DND-41 (cell line): ENCODE data around the gene PCDHGA9.

Experiments
- ATAC-seq: fragments of 200-7000 bp; cut with Tn5 transposase; 3 replicates; pipeline ENCODE4 v1.9.1; 2021; ENCODE audit warnings: low read depth; ENCODE audit not compliant: insufficient read depth
- DNase-seq: peaks from one replicate; pipeline ENCODE4 v3.0.0-alpha.2; 2020
- H2AFZ ChIP-seq: 2 replicates; pipeline ENCODE4 v1.6.0; 2012; ENCODE audit warnings: low read depth, low read length
- H3K27ac ChIP-seq: 2 replicates; pipeline ENCODE4 v1.5.1; 2012; ENCODE audit warnings: low read length, inconsistent platforms
- H3K27me3 ChIP-seq: fragments of 200-600 bp; sonication (generic); 2 replicates; pipeline ENCODE4 v1.6.0; 2012; ENCODE audit warnings: low read length, mild to moderate bottlenecking, inconsistent platforms; ENCODE audit not compliant: insufficient read depth, poor library complexity
- H3K36me3 ChIP-seq: 2 replicates; pipeline ENCODE4 v1.5.1; 2012; ENCODE audit warnings: low read length, inconsistent platforms; ENCODE audit not compliant: insufficient read depth
- H3K4me1 ChIP-seq: 2 replicates; pipeline ENCODE4 v1.5.1; 2012; ENCODE audit warnings: mild to moderate bottlenecking, low read length; ENCODE audit not compliant: insufficient read depth
- H3K4me2 ChIP-seq: 2 replicates; pipeline ENCODE4 v1.6.0; 2012; ENCODE audit warnings: mild to moderate bottlenecking, moderate library complexity, low read length, inconsistent platforms; ENCODE audit not compliant: insufficient read depth
- H3K4me3 ChIP-seq, 2 experiments: fragments of 200-600 bp in 1 of 2; shearing (Covaris generic) in 1 of 2; 2 replicates each; pipeline ENCODE4 v1.5.1; 2012 to 2016; ENCODE audit warnings: inconsistent platforms in 2 of 2, low read length in 2 of 2, mild to moderate bottlenecking in 2 of 2, low read depth in 1 of 2, moderate library complexity in 1 of 2
- H3K79me2 ChIP-seq: 2 replicates; pipeline ENCODE4 v1.6.0; 2012; ENCODE audit warnings: low read length, inconsistent platforms; ENCODE audit not compliant: insufficient read depth
- H3K9ac ChIP-seq: 2 replicates; pipeline ENCODE4 v1.6.0; 2012; ENCODE audit warnings: low read depth, mild to moderate bottlenecking, inconsistent platforms, low read length, moderate library complexity
- H3K9me3 ChIP-seq: 2 replicates; pipeline ENCODE4 v1.5.1; 2012; ENCODE audit warnings: low read length, moderate library complexity, mild to moderate bottlenecking, inconsistent platforms; ENCODE audit not compliant: insufficient read depth, severe bottlenecking
- H4K20me1 ChIP-seq: 2 replicates; pipeline ENCODE4 v1.6.0; 2012; ENCODE audit warnings: low read length; ENCODE audit not compliant: insufficient read depth
- CTCF ChIP-seq: IDR thresholded peaks from 2 replicates; pipeline ENCODE4 v1.5.1; 2012; ENCODE audit warnings: borderline replicate concordance, low read length, moderate library complexity, mild to moderate bottlenecking; ENCODE audit not compliant: poor library complexity, severe bottlenecking; ENCODE audit errors: extremely low read depth
- EZH2 ChIP-seq: IDR thresholded peaks from 3 replicates; pipeline ENCODE4 v1.6.1; 2012; ENCODE audit warnings: borderline replicate concordance, low read depth, mild to moderate bottlenecking, moderate library complexity, low read length, inconsistent platforms; ENCODE audit not compliant: severe bottlenecking

PCDHGA9 gene

GRCh38 chr5:141360685-141361084 lies 41.9 kb upstream of the PCDHGA9 start:
- no peak overlapping the region for H3K27ac ChIP-seq
- no peak overlapping the region for H2AFZ ChIP-seq
- DNase-seq (no peak), ATAC-seq (no peak)
- no peak for TF ChIP-seq CTCF
- TF ChIP-seq EZH2: no peak
- H3K9ac ChIP-seq: no peak overlapping the region
- H3K4me2 ChIP-seq: no peak overlapping the region
- no peaks in the 10 kb centered on the region for H3K36me3 ChIP-seq
- peaks cover 3% of the 10 kb centered on the region; the same call in 1 of the 2 replicates for H3K4me1 ChIP-seq
- H3K4me3 ChIP-seq: no peak overlapping the region
- H3K79me2 ChIP-seq: no peaks in the 10 kb centered on the region
- no peaks in the 10 kb centered on the region for H3K27me3 ChIP-seq
- H3K9me3 ChIP-seq: no peaks in the 10 kb centered on the region
- H4K20me1 ChIP-seq: no peaks in the 10 kb centered on the region

- H4K20me1 ChIP-seq: no peaks in the 10 kb centered on the region
- DNase-seq: no peak
- H3K36me3 ChIP-seq: no peaks in the 10 kb centered on the region
- H3K4me2 ChIP-seq: no peak overlapping the region
- no peaks in the 10 kb centered on the region for H3K79me2 ChIP-seq
- no peaks in the 10 kb centered on the region for H3K27me3 ChIP-seq
- peaks cover 3% of the 10 kb centered on the region; the same call in 1 of the 2 replicates for H3K4me1 ChIP-seq
- H3K4me3 ChIP-seq: no peak overlapping the region
- ATAC-seq: no peak
- H2AFZ ChIP-seq: no peak overlapping the region
- no peak for TF ChIP-seq EZH2
- no peaks in the 10 kb centered on the region for H3K9me3 ChIP-seq
- no peak overlapping the region for H3K27ac ChIP-seq
- no peak overlapping the region for H3K9ac ChIP-seq
These were observed 39.9 kb upstream of the PCDHGA9 start for GRCh38 chr5:141362719-141363118.

GRCh38 chr5:141363952-141364660 lies 38.5 kb upstream of the PCDHGA9 start, which contains the start of gene PCDHGA5:
Gene PCDHGA5 (plus strand): TSS chr5:141364162. CDS start chr5:141364331, 169 bp downstream.
- H2AFZ ChIP-seq: no peak within 1 kb of the TSS
- peaks cover 3% of the 10 kb centered on the region; the same call in 1 of the 2 replicates for H3K4me1 ChIP-seq
- TF ChIP-seq EZH2 (no peak), CTCF (peak; percentile 8)
- H3K9me3 ChIP-seq: no peaks in the 10 kb centered on the region
- H3K4me2 ChIP-seq: no peak within 1 kb of the TSS
- no peak for DNase-seq
- no peaks in the 10 kb centered on the region for H3K36me3 ChIP-seq
- no peaks in the 10 kb centered on the region for H4K20me1 ChIP-seq
- ATAC-seq: no peak
- H3K27ac ChIP-seq: no peak within 1 kb of the TSS
- no peaks in the 10 kb centered on the region for H3K27me3 ChIP-seq
- no peak within 1 kb of the TSS for H3K4me3 ChIP-seq
- no peaks in the 10 kb centered on the region for H3K79me2 ChIP-seq
- H3K9ac ChIP-seq: no peak within 1 kb of the TSS

- DNase-seq (no peak), ATAC-seq (no peak)
- Histone ChIP-seq H3K4me3 (no peak overlapping the region), H3K27me3 (peaks cover 4% of the 10 kb centered on the region), H3K79me2 (no peaks in the 10 kb centered on the region), H3K9ac (no peak overlapping the region), H3K9me3 (no peaks in the 10 kb centered on the region), H4K20me1 (no peaks in the 10 kb centered on the region), H3K27ac (no peak overlapping the region), H3K36me3 (no peaks in the 10 kb centered on the region), H2AFZ (no peak overlapping the region), H3K4me2 (no peak overlapping the region), H3K4me1 (no peaks in the 10 kb centered on the region)
- TF ChIP-seq EZH2: no peak
- TF ChIP-seq CTCF: no peak
These were observed 36.3 kb upstream of the PCDHGA9 start for GRCh38 chr5:141366016-141366896.
